Measurements from ENCODE around the gene BTBD18. TPM values are rescaled to one million over a fixed set of nuclear protein-coding genes. Genes with fewer than 3 reads are reported as not detected.

The BTBD18 gene
- total RNA-seq, 1 experiment from 2014 or later: not detected

- peak overlapping the region; percentile 81 for H3K27ac Mint-ChIP-seq (ENCODE audit: low read depth, unreplicated experiment)
- no TSS peak for BruUV-seq (replicated peaks)
- H3K36me3 Mint-ChIP-seq (ENCODE audit: insufficient read depth, unreplicated experiment): peaks cover 29% of the 10 kb centered on the region
- intact Hi-C loops (cut with micrococcal nuclease): no loop called here
- POLR2A ChIA-PET: interaction anchor here (0.6 to 11.9 kb wide), 3 partner anchors 10 to 16 kb away, joined by 3 to 285 read pairs (median 10); partner anchors contain the start of gene CTNND1
- no peak for DNase-seq (ENCODE audit: unreplicated experiment)
- TF ChIP-seq CTCF (IDR thresholded peaks at IDR 0.05; ENCODE audit: unreplicated experiment): no peak
- H3K27me3 Mint-ChIP-seq (ENCODE audit: insufficient read depth, unreplicated experiment): no peaks in the 10 kb centered on the region
- CTCF ChIA-PET: interaction anchor here (1.4 kb wide), 1 partner anchor 21 kb away, joined by 6 read pairs; the partner anchor contains the start of gene BTBD18
- peak overlapping the region; percentile 28 for H3K4me3 Mint-ChIP-seq (ENCODE audit: unreplicated experiment)
- no peaks in the 10 kb centered on the region for H3K9me3 Mint-ChIP-seq (ENCODE audit: unreplicated experiment)
- peaks cover 53% of the 10 kb centered on the region for H3K4me1 Mint-ChIP-seq (ENCODE audit: insufficient read depth, unreplicated experiment)
Measured at GRCh38 chr11:57772562-57772961, 20.9 kb upstream of the BTBD18 start.

- Mint-ChIP-seq H3K27ac (ENCODE audit: low read depth, unreplicated experiment) (no peak overlapping the region), H3K4me3 (ENCODE audit: unreplicated experiment) (no peak overlapping the region), H3K27me3 (ENCODE audit: insufficient read depth, unreplicated experiment) (no peaks in the 10 kb centered on the region), H3K36me3 (ENCODE audit: insufficient read depth, unreplicated experiment) (peaks cover 29% of the 10 kb centered on the region), H3K4me1 (ENCODE audit: insufficient read depth, unreplicated experiment) (peaks cover 46% of the 10 kb centered on the region), H3K9me3 (ENCODE audit: unreplicated experiment) (no peaks in the 10 kb centered on the region)
- no TSS peak for BruUV-seq (replicated peaks)
- POLR2A ChIA-PET: interaction anchor here (1.6 to 11.9 kb wide), 3 partner anchors 9 to 17 kb away, joined by 5 to 285 read pairs (median 10); partner anchors contain the start of gene CTNND1
- intact Hi-C loops (cut with micrococcal nuclease): no loop called here
- no peak for TF ChIP-seq CTCF (IDR thresholded peaks at IDR 0.05; ENCODE audit: unreplicated experiment)
- CTCF ChIA-PET: interaction anchor here (0.7 to 1.4 kb wide), 5 partner anchors 7 to 803 kb away, joined by 3 to 7 read pairs (median 4); partner anchors contain the start of genes BTBD18 and SELENOH
- no peak for DNase-seq (ENCODE audit: unreplicated experiment)
Measured at GRCh38 chr11:57771365-57771764, 19.7 kb upstream of the BTBD18 start.

GRCh38 chr11:57770793-57771192 is 19.2 kb upstream of the BTBD18 start:
- DNase-seq (ENCODE audit: unreplicated experiment): no peak
- Mint-ChIP-seq H3K27ac (ENCODE audit: low read depth, unreplicated experiment) (no peak overlapping the region), H3K27me3 (ENCODE audit: insufficient read depth, unreplicated experiment) (no peaks in the 10 kb centered on the region), H3K4me1 (ENCODE audit: insufficient read depth, unreplicated experiment) (peaks cover 44% of the 10 kb centered on the region), H3K4me3 (ENCODE audit: unreplicated experiment) (no peak overlapping the region), H3K36me3 (ENCODE audit: insufficient read depth, unreplicated experiment) (peaks cover 28% of the 10 kb centered on the region), H3K9me3 (ENCODE audit: unreplicated experiment) (no peaks in the 10 kb centered on the region)
- BruUV-seq (replicated peaks): no TSS peak
- intact Hi-C loops (cut with micrococcal nuclease): no loop called here
- ChIA-PET POLR2A (interaction anchor here (1.2 to 2.6 kb wide), 3 partner anchors 8 to 17 kb away, joined by 5 to 10 read pairs (median 6); no protein-coding TSS in a partner anchor), CTCF (interaction anchor here (0.6 to 1.4 kb wide), 5 partner anchors 9 to 804 kb away, joined by 3 to 7 read pairs (median 3); partner anchors contain the start of gene CTNND1)
- TF ChIP-seq CTCF (IDR thresholded peaks at IDR 0.05; ENCODE audit: unreplicated experiment): no peak

- ChIA-PET POLR2A (interaction anchor here (0.7 to 9.6 kb wide), 8 partner anchors 12 to 97 kb away, joined by 3 to 285 read pairs (median 64); partner anchors contain the start of genes MED19, SELENOH, TMX2 and ZDHHC5), CTCF (interaction anchor here (0.6 to 12.8 kb wide), 12 partner anchors 13 to 759 kb away, joined by 3 to 312 read pairs (median 4); partner anchors contain the start of gene BTBD18)
- H3K36me3 Mint-ChIP-seq (ENCODE audit: insufficient read depth, unreplicated experiment): no peaks in the 10 kb centered on the region
- H3K9me3 Mint-ChIP-seq (ENCODE audit: unreplicated experiment): no peaks in the 10 kb centered on the region
- no peaks in the 10 kb centered on the region for H3K27me3 Mint-ChIP-seq (ENCODE audit: insufficient read depth, unreplicated experiment)
- peaks cover 35% of the 10 kb centered on the region for H3K4me1 Mint-ChIP-seq (ENCODE audit: insufficient read depth, unreplicated experiment)
- BruUV-seq (replicated peaks): no TSS peak
- intact Hi-C loops (cut with micrococcal nuclease): loop anchor here (5.0 kb wide), 1 partner anchor 292 kb away; no protein-coding TSS in a partner anchor
- no peak for TF ChIP-seq CTCF (IDR thresholded peaks at IDR 0.05; ENCODE audit: unreplicated experiment)
- H3K27ac Mint-ChIP-seq (ENCODE audit: low read depth, unreplicated experiment): peak overlapping the region; percentile 96
- peak overlapping the region; percentile 83 for H3K4me3 Mint-ChIP-seq (ENCODE audit: unreplicated experiment)
- no peak for DNase-seq (ENCODE audit: unreplicated experiment)
Measured at GRCh38 chr11:57764972-57765371, 13.4 kb upstream of the BTBD18 start.
